A549 (cell line): ENCODE results near the gene UROC1. TPM values are rescaled to one million over a fixed set of nuclear protein-coding genes. Genes with fewer than 3 reads are reported as not detected.

Experiments
- ATAC-seq, 2 experiments: fragments of 200-7000 bp in 1 of 2; fragments of >200 bp in 1 of 2; cut with Nextera tagmentation in 1 of 2; cut with Tn5 transposase in 1 of 2; 3 replicates each; pipeline versions ENCODE4 v1.8.0 to v1.9.1; 2018 to 2020; ENCODE audit warnings: mild to moderate bottlenecking in 1 of 2, moderate library complexity in 1 of 2
- CTCF ChIA-PET: fragments of 300-600 bp; sonication (Branson Sonifier 250); formaldehyde crosslinking; extraction: SDS; loops from one replicate; lab custom pipeline; 2021; ENCODE audit warnings: antibody characterized with exemption, inconsistent platforms; lab: Yijun Ruan, JAX
- POLR2A ChIA-PET: fragments of 350-600 bp; formaldehyde crosslinking; extraction: SDS; loops from one replicate; lab custom pipeline; 2021; ENCODE audit warnings: antibody characterized with exemption, inconsistent platforms; lab: Yijun Ruan, JAX
- DNase-seq, 2 experiments: peaks; one replicate each; pipeline versions ENCODE4 v3.0.0 to v3.0.0-alpha.2; 2011 to 2016; ENCODE audit warnings: low read depth in 1 of 2, low spot score in 1 of 2
- FAIRE-seq: peaks from 2 replicates; lab custom pipeline; 2011; peaks lifted over from hg19 to GRCh38; lab: Jason Lieb, UNC
- H3K27ac ChIP-seq, 2 experiments: fragments of >200 bp; sonication (Bioruptor Twin); formaldehyde crosslinking; 3 replicates each; pipeline ENCODE4 v1.5.1; 2016 to 2017
- H3K4me1 ChIP-seq: fragments of >200 bp; sonication (Bioruptor Twin); formaldehyde crosslinking; 3 replicates; pipeline ENCODE4 v1.6.1; 2016
- H3K4me2 ChIP-seq: fragments of >200 bp; sonication (Bioruptor Twin); formaldehyde crosslinking; 3 replicates; pipeline ENCODE4 v1.6.1; 2016
- H3K4me3 ChIP-seq: fragments of >200 bp; sonication (Bioruptor Twin); formaldehyde crosslinking; 3 replicates; pipeline ENCODE4 v1.5.1; 2016
- H3K9me3 ChIP-seq: fragments of >200 bp; sonication (Bioruptor Twin); formaldehyde crosslinking; 3 replicates; pipeline ENCODE4 v1.6.1; 2016
- BCL3 ChIP-seq: fragments of >200 bp; sonication (Bioruptor Twin); formaldehyde crosslinking; IDR thresholded peaks from 3 replicates; pipeline ENCODE4 v1.6.1; 2016
- CBX2 ChIP-seq: fragments of 200-600 bp; sonication (generic); IDR thresholded peaks from 2 replicates; pipeline ENCODE4 v1.6.1; 2016; ENCODE audit warnings: low read depth, mild to moderate bottlenecking, borderline replicate concordance
- CHD2 ChIP-seq: fragments of 150-350 bp; IDR thresholded peaks from 2 replicates; pipeline ENCODE4 v1.6.1; 2014; ENCODE audit warnings: low read length; ENCODE audit not compliant: partially characterized antibody
- CTCF ChIP-seq: fragments of >200 bp; sonication (Bioruptor Twin); formaldehyde crosslinking; IDR thresholded peaks from 3 replicates; pipeline ENCODE4 v1.5.1; 2016
- ELK1 ChIP-seq: fragments of 150-350 bp; IDR thresholded peaks from 2 replicates; pipeline ENCODE4 v1.6.1; 2014; ENCODE audit warnings: low read depth, mild to moderate bottlenecking, low read length
- HOXB13 ChIP-seq: fragments of 250-450 bp; sonication (Bioruptor Pico); IDR thresholded peaks from 2 replicates; pipeline ENCODE4 v1.5.0; 2020; ENCODE audit warnings: low read depth, mild to moderate bottlenecking, moderate library complexity
- HOXB5 ChIP-seq: fragments of 250-450 bp; sonication (Bioruptor Pico); IDR thresholded peaks from 2 replicates; pipeline ENCODE4 v1.5.0; 2020; ENCODE audit warnings: mild to moderate bottlenecking, moderate library complexity
- KDM5A ChIP-seq: fragments of 200-600 bp; sonication (generic); IDR thresholded peaks from 2 replicates; pipeline ENCODE4 v1.6.1; 2016; ENCODE audit warnings: antibody characterized with exemption, mild to moderate bottlenecking
- MAZ ChIP-seq: fragments of 150-350 bp; IDR thresholded peaks from 2 replicates; pipeline ENCODE4 v1.6.1; 2014; ENCODE audit warnings: antibody characterized with exemption, low read depth, low read length, borderline replicate concordance
- POLR2AphosphoS2 ChIP-seq: conservative IDR thresholded peaks from 2 replicates; pipeline ENCODE4 v1.6.1; 2012; ENCODE audit warnings: low read length, improper control_type of control experiment, inconsistent platforms
- RARB ChIP-seq: fragments of 250-450 bp; sonication (Bioruptor Pico); IDR thresholded peaks from 2 replicates; pipeline ENCODE4 v1.8.0; 2021; ENCODE audit warnings: mild to moderate bottlenecking, moderate library complexity
- SMC3 ChIP-seq: fragments of >200 bp; sonication (Bioruptor Twin); formaldehyde crosslinking; IDR thresholded peaks from 3 replicates; pipeline ENCODE4 v1.6.1; 2018; ENCODE audit warnings: inconsistent platforms
- SREBF2 ChIP-seq: fragments of 450-650 bp; IDR thresholded peaks from 2 replicates; pipeline ENCODE4 v1.6.1; 2014; ENCODE audit warnings: mild to moderate bottlenecking, moderate library complexity
- USF2 ChIP-seq: fragments of 450-650 bp; IDR thresholded peaks from 2 replicates; pipeline ENCODE4 v1.6.1; 2014; ENCODE audit warnings: antibody characterized with exemption
- ZSCAN20 ChIP-seq: fragments of 250-450 bp; sonication (Bioruptor Pico); IDR thresholded peaks from 2 replicates; pipeline ENCODE4 v1.8.0; 2022; ENCODE audit warnings: mild to moderate bottlenecking, moderate library complexity
- WGBS: methylation state at CpG from one replicate; pipeline ENCODE4 v1.1.6; 2017; ENCODE audit errors: missing lambda C conversion rate; 5-methylcytosine and 5-hydroxymethylcytosine counted together
- polyA plus RNA-seq, 4 experiments: library from polyadenylated mRNA; depleted of rRNA in 3 of 4; stranded (reverse); fragments of >200 nt; fragmentation: RNase III in 1 of 4; extraction: RNeasy Plus Mini Kit Qiagen cat#74134 plus additional on column Dnase treatment in 1 of 4; gene quantifications; 2 replicates in 3 of 4; 3 replicates in 1 of 4; pipeline ENCODE4 v1.2.3, GENCODE V29; 2011 to 2017
- TF ChIP-seq, protein P1 (sequence below): IDR thresholded peaks from 2 replicates; pipeline ENCODE4 v1.6.1; 2012

Gene UROC1
- polyA plus RNA-seq, 2 of the 4 experiments (the other 2 are of a cell fraction) = not detected

DNA sequence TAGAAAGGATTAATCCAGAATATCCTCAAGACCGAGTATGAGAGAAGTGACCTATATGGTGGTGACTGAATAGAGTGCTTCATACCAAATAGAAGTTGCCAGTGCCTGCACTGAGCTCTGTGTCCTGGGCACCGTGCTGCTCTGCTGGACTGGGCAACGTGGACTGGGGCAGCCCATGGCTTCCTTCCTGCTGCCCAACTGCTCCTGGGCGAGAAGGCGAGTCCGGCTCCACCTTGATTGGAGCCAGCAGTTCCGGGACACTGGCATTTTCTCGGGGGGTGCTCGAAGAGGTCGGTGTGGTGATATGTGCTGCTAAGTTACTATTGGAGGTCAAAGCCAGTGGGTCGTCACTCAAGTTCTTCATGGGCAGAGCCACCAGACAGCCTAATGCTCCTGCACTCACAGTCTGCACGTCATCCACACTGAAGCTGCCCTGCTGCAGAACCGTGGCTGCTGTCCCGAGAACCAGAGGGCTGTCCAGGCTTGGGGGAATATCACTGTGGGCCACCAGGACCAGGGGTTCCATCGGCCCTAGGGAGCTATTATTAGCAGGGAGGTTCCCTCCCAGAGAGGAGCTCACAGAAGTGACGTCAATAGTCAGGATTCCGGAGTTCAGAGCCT, 56.0 kb downstream of the UROC1 start:
- WGBS = 90% methylated on average over 16 of the region's 17 CpGs
- no peak for ATAC-seq
- Histone ChIP-seq H3K4me1 (no peaks in the 10 kb centered on the region), H3K27ac (no peak overlapping the region), H3K4me2 (no peak overlapping the region), H3K9me3 (no peaks in the 10 kb centered on the region), H3K4me3 (no peak overlapping the region)
- no peak for FAIRE-seq
- DNase-seq = no peak
- ChIA-PET POLR2A (interaction anchor here (1.2 kb wide), 1 partner anchor 14 kb away, joined by 3 read pairs; the partner anchor contains the start of gene ZXDC), CTCF (interaction anchor here (0.6 to 1.3 kb wide), 3 partner anchors 13 to 190 kb away, joined by 3 to 4 read pairs (median 3); partner anchors contain the start of gene ZXDC)
- TF ChIP-seq CHD2 = no peak

DNA sequence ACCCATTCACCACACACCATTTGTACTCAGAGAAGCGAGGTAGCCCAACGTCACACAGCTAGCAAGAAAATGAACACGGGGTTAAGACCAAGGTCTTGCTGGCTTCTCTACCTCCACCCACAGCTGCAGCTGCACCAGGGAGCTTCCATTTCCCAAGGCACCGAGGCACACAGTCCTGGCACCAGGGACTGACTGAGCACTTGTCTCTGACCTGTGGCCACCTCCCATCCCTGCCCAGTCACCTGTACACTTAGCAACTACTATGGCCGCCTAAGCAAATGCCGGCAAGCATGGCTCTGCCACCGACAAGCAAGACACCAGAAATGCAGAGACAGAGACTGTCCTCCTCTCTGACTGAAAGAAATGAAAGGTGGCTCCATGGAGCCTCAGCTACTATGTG, 57.2 kb downstream of the UROC1 start:
- WGBS = 73% methylated on average over 6 of the region's 7 CpGs
- no peak for FAIRE-seq
- H3K9me3 ChIP-seq = no peaks in the 10 kb centered on the region
- no peak overlapping the region for H3K4me2 ChIP-seq
- DNase-seq = no peak
- H3K4me1 ChIP-seq = no peaks in the 10 kb centered on the region
- TF ChIP-seq SMC3 (no peak), KDM5A (no peak), BCL3 (no peak), USF2 (no peak), RARB (CRISPR knock-in tag) (no peak), CTCF (no peak), ZSCAN20 (CRISPR knock-in tag) (no peak), ELK1 (no peak), CBX2 (no peak), HOXB13 (CRISPR knock-in tag) (no peak), MAZ (no peak), POLR2AphosphoS2 (no peak), SREBF2 (no peak), HOXB5 (CRISPR knock-in tag) (no peak)
- TF ChIP-seq, protein P1, sequence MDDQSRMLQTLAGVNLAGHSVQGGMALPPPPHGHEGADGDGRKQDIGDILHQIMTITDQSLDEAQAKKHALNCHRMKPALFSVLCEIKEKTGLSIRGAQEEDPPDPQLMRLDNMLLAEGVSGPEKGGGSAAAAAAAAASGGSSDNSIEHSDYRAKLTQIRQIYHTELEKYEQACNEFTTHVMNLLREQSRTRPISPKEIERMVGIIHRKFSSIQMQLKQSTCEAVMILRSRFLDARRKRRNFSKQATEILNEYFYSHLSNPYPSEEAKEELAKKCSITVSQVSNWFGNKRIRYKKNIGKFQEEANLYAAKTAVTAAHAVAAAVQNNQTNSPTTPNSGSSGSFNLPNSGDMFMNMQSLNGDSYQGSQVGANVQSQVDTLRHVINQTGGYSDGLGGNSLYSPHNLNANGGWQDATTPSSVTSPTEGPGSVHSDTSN = no peak
- TF ChIP-seq, all 56 proteins: peak for 0
- no peak for ATAC-seq
- H3K27ac ChIP-seq = no peak overlapping the region
- ChIA-PET POLR2A (interaction anchor here (1.7 kb wide), 1 partner anchor 16 kb away, joined by 7 read pairs; the partner anchor contains the start of gene ZXDC), CTCF (no interaction called here)
- H3K4me3 ChIP-seq = no peak overlapping the region
